H9 (cell line): ENCODE data around the gene TNIK. TPM values are rescaled to one million over a fixed set of nuclear protein-coding genes. Genes with fewer than 3 reads are reported as not detected.
A peak's percentile ranks its signal among the peaks of the same experiment; 100 is the strongest.

Experiments used
- DNase-seq: peaks from one replicate; pipeline ENCODE4 v3.0.0-alpha.2; 2017
- H2AFZ ChIP-seq: one replicate; pipeline ENCODE4 v1.6.1; 2013; ENCODE audit warnings: mild to moderate bottlenecking, low read length, control low read depth, moderate library complexity
- H2AK5ac ChIP-seq: 2 replicates; pipeline ENCODE4 v1.6.1; 2013; ENCODE audit warnings: low read length, control low read depth, mixed read lengths; ENCODE audit not compliant: insufficient read length
- H2BK120ac ChIP-seq: one replicate; pipeline ENCODE4 v1.6.1; 2013; ENCODE audit warnings: low read depth, mild to moderate bottlenecking, low read length, control low read depth, inconsistent platforms; ENCODE audit not compliant: poor library complexity, severe bottlenecking
- H2BK12ac ChIP-seq: 2 replicates; pipeline ENCODE4 v1.6.1; 2013; ENCODE audit warnings: low read length, control low read depth, mixed read lengths, low read depth; ENCODE audit not compliant: insufficient read length
- H2BK15ac ChIP-seq: 2 replicates; pipeline ENCODE4 v1.6.1; 2013; ENCODE audit warnings: low read depth, low read length, control low read depth
- H2BK20ac ChIP-seq: one replicate; pipeline ENCODE4 v1.6.1; 2013; ENCODE audit warnings: low read depth, mild to moderate bottlenecking, low read length, control low read depth, inconsistent platforms; ENCODE audit not compliant: poor library complexity, severe bottlenecking
- H2BK5ac ChIP-seq: 2 replicates; pipeline ENCODE4 v1.6.1; 2013; ENCODE audit warnings: low read length, control low read depth, mixed read lengths; ENCODE audit not compliant: insufficient read length
- H3K14ac ChIP-seq: 2 replicates; pipeline ENCODE4 v1.6.1; 2013; ENCODE audit warnings: low read length, control low read depth; ENCODE audit not compliant: insufficient read depth
- H3K18ac ChIP-seq: 2 replicates; pipeline ENCODE4 v1.6.1; 2013; ENCODE audit warnings: low read depth, mild to moderate bottlenecking, mixed read lengths, low read length, control low read depth; ENCODE audit not compliant: insufficient read length
- H3K23ac ChIP-seq: 2 replicates; pipeline ENCODE4 v1.6.1; 2013; ENCODE audit warnings: low read length, control low read depth, mixed read lengths, low read depth; ENCODE audit not compliant: insufficient read length
- H3K23me2 ChIP-seq: 2 replicates; pipeline ENCODE4 v1.6.1; 2013; ENCODE audit warnings: low read depth, mild to moderate bottlenecking, mixed read lengths, low read length, control low read depth; ENCODE audit not compliant: insufficient read length, poor library complexity, severe bottlenecking
- H3K27ac ChIP-seq: 2 replicates; pipeline ENCODE4 v1.5.1; 2013; ENCODE audit warnings: low read length, control low read depth, mixed read lengths, low read depth; ENCODE audit not compliant: insufficient read length
- H3K27me3 ChIP-seq: 2 replicates; pipeline ENCODE4 v1.6.1; 2013; ENCODE audit warnings: low read length, control low read depth, inconsistent platforms; ENCODE audit not compliant: insufficient read depth
- H3K4ac ChIP-seq: 2 replicates; pipeline ENCODE4 v1.6.1; 2013; ENCODE audit warnings: low read depth, mild to moderate bottlenecking, control low read depth, inconsistent platforms, low read length, moderate library complexity
- H3K4me1 ChIP-seq: 2 replicates; pipeline ENCODE4 v1.6.1; 2013; ENCODE audit warnings: low read length, control low read depth, inconsistent platforms; ENCODE audit not compliant: insufficient read depth
- H3K4me2 ChIP-seq: 2 replicates; pipeline ENCODE4 v1.6.1; 2013; ENCODE audit warnings: low read length, control low read depth, mixed read lengths; ENCODE audit not compliant: insufficient read length, insufficient read depth
- H3K56ac ChIP-seq: 2 replicates; pipeline ENCODE4 v1.6.1; 2013; ENCODE audit warnings: low read depth, mild to moderate bottlenecking, mixed read lengths, low read length, control low read depth; ENCODE audit not compliant: insufficient read length
- H3K79me1 ChIP-seq: 2 replicates; pipeline ENCODE4 v1.6.1; 2013; ENCODE audit warnings: low read depth, mild to moderate bottlenecking, moderate library complexity, low read length, control low read depth, inconsistent platforms; ENCODE audit not compliant: insufficient read depth, poor library complexity, severe bottlenecking
- H3K79me2 ChIP-seq: 2 replicates; pipeline ENCODE4 v1.6.1; 2013; ENCODE audit warnings: low read length, control low read depth, inconsistent platforms; ENCODE audit not compliant: insufficient read depth
- H3K9ac ChIP-seq: 2 replicates; pipeline ENCODE4 v1.6.1; 2013; ENCODE audit warnings: low read length, control low read depth, mixed read lengths; ENCODE audit not compliant: insufficient read length; ENCODE audit errors: extremely low read depth
- H3K9me3 ChIP-seq: one replicate; pipeline ENCODE4 v1.6.1; 2013; ENCODE audit warnings: low read depth, low read length, inconsistent platforms; ENCODE audit not compliant: control insufficient read depth
- H3T11ph ChIP-seq: one replicate; pipeline ENCODE4 v1.6.1; 2013; ENCODE audit warnings: mild to moderate bottlenecking, low read length, control low read depth, inconsistent platforms
- H4K20me1 ChIP-seq: one replicate; pipeline ENCODE4 v1.6.1; 2013; ENCODE audit not compliant: control insufficient read depth, insufficient read length, insufficient read depth
- H4K5ac ChIP-seq: 2 replicates; pipeline ENCODE4 v1.6.1; 2013; ENCODE audit warnings: low read depth, mild to moderate bottlenecking, mixed read lengths, low read length, control low read depth; ENCODE audit not compliant: insufficient read length
- H4K8ac ChIP-seq: replicated peaks from 2 replicates; pipeline ENCODE4 v1.6.1; 2013; ENCODE audit warnings: low read length, control low read depth, mixed read lengths, low read depth; ENCODE audit not compliant: insufficient read length
- H4K91ac ChIP-seq: 2 replicates; pipeline ENCODE4 v1.6.1; 2013; ENCODE audit warnings: low read depth, mild to moderate bottlenecking, moderate library complexity, mixed read lengths, low read length, control low read depth; ENCODE audit not compliant: insufficient read length
- H3K27ac Mint-ChIP-seq, 3 experiments: 2 replicates in 2 of 3; 3 replicates in 1 of 3; pipeline ENCODE4 v1.8.0; 2020 to 2021; ENCODE audit warnings: mixed read lengths in 3 of 3, mild to moderate bottlenecking in 1 of 3, moderate library complexity in 1 of 3
- H3K27me3 Mint-ChIP-seq: 2 replicates; pipeline ENCODE4 v1.8.0; 2021; ENCODE audit warnings: low read depth, mild to moderate bottlenecking, moderate library complexity, mixed read lengths
- H3K36me3 Mint-ChIP-seq, 3 experiments: 2 replicates in 2 of 3; 3 replicates in 1 of 3; pipeline ENCODE4 v1.8.0; 2020 to 2021; ENCODE audit warnings: low read depth in 3 of 3, mixed read lengths in 3 of 3; ENCODE audit not compliant: insufficient read depth in 1 of 3
- H3K4me1 Mint-ChIP-seq, 2 experiments: 2 replicates each; pipeline ENCODE4 v1.8.0; 2020; ENCODE audit warnings: mixed read lengths in 2 of 2
- H3K4me3 Mint-ChIP-seq, 2 experiments: 2 replicates in 1 of 2; 3 replicates in 1 of 2; pipeline ENCODE4 v1.8.0; 2020 to 2021; ENCODE audit warnings: mild to moderate bottlenecking in 2 of 2, mixed read lengths in 2 of 2, moderate library complexity in 1 of 2
- H3K9me3 Mint-ChIP-seq, 2 experiments: 2 replicates in 1 of 2; 3 replicates in 1 of 2; pipeline ENCODE4 v1.8.0; 2020; ENCODE audit warnings: mild to moderate bottlenecking in 2 of 2, mixed read lengths in 2 of 2, moderate library complexity in 1 of 2
- WGBS: extraction: QIAGEN DNeasy Blood & Tissue Kit; methylation state at CpG from one replicate; pipeline ENCODE4 v1.1.7; 2013; ENCODE audit warnings: missing lambda C conversion rate, low lambda C conversion rate, mixed read lengths; ENCODE audit not compliant: insufficient read length; ENCODE audit errors: extremely low coverage; 5-methylcytosine and 5-hydroxymethylcytosine counted together
- total RNA-seq: library from RNA; stranded (reverse); gene quantifications from 2 replicates; pipeline ENCODE4 v1.2.1, GENCODE V29; 2021
- TF ChIP-seq, protein P1 (sequence below): fragments of 200-600 bp; sonication (generic); conservative IDR thresholded peaks from 3 replicates; pipeline ENCODE4 v1.8.0; 2021; ENCODE audit warnings: antibody characterized with exemption, mild to moderate bottlenecking

The TNIK gene
- total RNA-seq, 1 experiment from 2014 or later: 15.9 TPM

DNA sequence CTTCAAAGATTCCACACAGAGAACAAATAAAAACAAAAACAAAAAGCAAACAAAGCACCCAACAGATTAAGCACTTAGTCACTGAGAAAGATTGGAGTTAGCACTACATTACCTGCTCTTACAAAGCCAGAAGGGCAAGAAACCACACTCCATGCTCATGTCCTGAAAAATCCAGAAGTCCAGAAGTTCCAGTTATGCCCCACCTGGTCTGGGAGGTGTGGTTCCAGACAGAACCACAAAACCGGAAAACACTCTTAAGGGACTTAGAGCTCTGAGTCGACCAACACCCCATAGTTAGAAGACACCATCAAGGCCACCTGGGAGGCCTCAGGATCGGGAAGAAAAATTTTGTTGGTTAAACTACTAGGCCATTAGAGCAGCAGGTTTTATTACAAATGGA lies 88.9 kb downstream of the TNIK start:
- no CpG with 5 or more reads among the region's 3 CpGs for WGBS
- no peak overlapping the region for H4K91ac ChIP-seq

More for the DNA sequence above, 88.9 kb downstream of the TNIK start:
- Histone ChIP-seq H3K18ac (no peak overlapping the region), H3K23ac (no peak overlapping the region), H4K5ac (no peak overlapping the region), H3K79me2 (peaks cover 10% of the 10 kb centered on the region; the same call in 1 of the 2 replicates), H3K56ac (no peak overlapping the region), H3K79me1 (no peaks in the 10 kb centered on the region), H3K27me3 (no peaks in the 10 kb centered on the region), H4K20me1 (no peaks in the 10 kb centered on the region), H3K14ac (no peak overlapping the region), H3K4me2 (no peak overlapping the region), H2AK5ac (no peak overlapping the region), H2AFZ (no peak overlapping the region), H3K4me1 (0 out of 2 replicates have a peak, but pooled peaks cover 2% of the 10 kb centered on the region), H2BK12ac (no peak overlapping the region), H2BK5ac (no peak overlapping the region), H3K27ac (no peak overlapping the region), H3K4ac (no peak overlapping the region), H2BK20ac (no peak overlapping the region), H3K9me3 (no peaks in the 10 kb centered on the region), H3K23me2 (no peaks in the 10 kb centered on the region), H3K9ac (no peak overlapping the region), H2BK15ac (no peak overlapping the region), H2BK120ac (no peak overlapping the region), H4K8ac (no peak overlapping the region), H3T11ph (no peak overlapping the region)
- TF ChIP-seq, protein P1, sequence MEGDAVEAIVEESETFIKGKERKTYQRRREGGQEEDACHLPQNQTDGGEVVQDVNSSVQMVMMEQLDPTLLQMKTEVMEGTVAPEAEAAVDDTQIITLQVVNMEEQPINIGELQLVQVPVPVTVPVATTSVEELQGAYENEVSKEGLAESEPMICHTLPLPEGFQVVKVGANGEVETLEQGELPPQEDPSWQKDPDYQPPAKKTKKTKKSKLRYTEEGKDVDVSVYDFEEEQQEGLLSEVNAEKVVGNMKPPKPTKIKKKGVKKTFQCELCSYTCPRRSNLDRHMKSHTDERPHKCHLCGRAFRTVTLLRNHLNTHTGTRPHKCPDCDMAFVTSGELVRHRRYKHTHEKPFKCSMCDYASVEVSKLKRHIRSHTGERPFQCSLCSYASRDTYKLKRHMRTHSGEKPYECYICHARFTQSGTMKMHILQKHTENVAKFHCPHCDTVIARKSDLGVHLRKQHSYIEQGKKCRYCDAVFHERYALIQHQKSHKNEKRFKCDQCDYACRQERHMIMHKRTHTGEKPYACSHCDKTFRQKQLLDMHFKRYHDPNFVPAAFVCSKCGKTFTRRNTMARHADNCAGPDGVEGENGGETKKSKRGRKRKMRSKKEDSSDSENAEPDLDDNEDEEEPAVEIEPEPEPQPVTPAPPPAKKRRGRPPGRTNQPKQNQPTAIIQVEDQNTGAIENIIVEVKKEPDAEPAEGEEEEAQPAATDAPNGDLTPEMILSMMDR: no peak
- H3K9me3 Mint-ChIP-seq: no peaks in the 10 kb centered on the region
- H3K27me3 Mint-ChIP-seq: no peaks in the 10 kb centered on the region
- peaks cover 13 to 17% of the 10 kb centered on the region in 2 experiments for H3K4me1 Mint-ChIP-seq
- 0 out of 7 replicates have a peak overlapping the region, but pooled peaks of 1 of the 3 experiments have one; percentile 65 for H3K27ac Mint-ChIP-seq
- peaks cover 0 to 4% (median 0%) of the 10 kb centered on the region in 3 experiments; a peak in 1 of 7 replicates for H3K36me3 Mint-ChIP-seq
- H3K4me3 Mint-ChIP-seq: no peak overlapping the region
- no peak for DNase-seq
